ENCODE results near the gene FKBP8.

GRCh38 chr19:18513868-18514267 lies 29.5 kb downstream of the FKBP8 start:
- TF ChIP-seq CTCF (IDR thresholded peaks at IDR 0.05), result no peak
- TF ChIP-seq POLR2A (IDR thresholded peaks at IDR 0.05), result no peak
- TF ChIP-seq POLR2AphosphoS5 (IDR thresholded peaks at IDR 0.05), result no peak

All from prostate gland (tissue), 2 donors.